Measurements from ENCODE around the gene COPS6. TPM values are rescaled to one million over a fixed set of nuclear protein-coding genes. Genes with fewer than 3 reads are reported as not detected.

COPS6 gene
- total RNA-seq, 2 donors from 2014 or later = 79.1 to 108 TPM

Other genes with a start within 250 kb of the COPS6 start
- under 1 TPM; 0.39 to 0.82 TPM for gene OR2AE1, start 211.9 kb upstream of the COPS6 start, total RNA-seq
- gene TRIM4, start 169.4 kb upstream of the COPS6 start, total RNA-seq = 10 to 100 TPM; 27.2 to 29.9 TPM
- not detected for gene GJC3, start 159.3 kb upstream of the COPS6 start, total RNA-seq
- gene AZGP1, start 112.9 kb upstream of the COPS6 start, total RNA-seq = under 1 TPM; 0.19 to 0.43 TPM
- 10 to 100 TPM; 42.2 to 74.6 TPM for gene ZKSCAN1, start 73.4 kb upstream of the COPS6 start, total RNA-seq
- gene ZSCAN21, start 39.2 kb upstream of the COPS6 start, total RNA-seq = 1 to 10 TPM; 3.7 to 6.5 TPM
- gene ZNF3, start 7.2 kb upstream of the COPS6 start, total RNA-seq = 10 to 100 TPM; 16.9 to 17.1 TPM
- gene MCM7, start 12.4 kb downstream of the COPS6 start, total RNA-seq = 100 to 1,000 TPM; 205 to 388 TPM
- gene AP4M1, start 12.7 kb downstream of the COPS6 start, total RNA-seq = 10 to 100 TPM in 1 of 2 donors, 1 to 10 TPM in 1; 8.2 to 12.7 TPM
- gene TAF6, start 30.4 kb downstream of the COPS6 start, total RNA-seq = 10 to 100 TPM; 29.6 to 55.0 TPM
- gene CNPY4, start 30.7 kb downstream of the COPS6 start, total RNA-seq = 10 to 100 TPM; 15.0 to 21.6 TPM
- 1 to 10 TPM; 3.8 to 4.2 TPM for gene MBLAC1, start 38.0 kb downstream of the COPS6 start, total RNA-seq
- 100 to 1,000 TPM; 129 to 132 TPM for gene LAMTOR4, start 59.9 kb downstream of the COPS6 start, total RNA-seq
- gene TRAPPC14, start 69.8 kb downstream of the COPS6 start, total RNA-seq = 10 to 100 TPM; 15.4 to 22.1 TPM
- gene GAL3ST4, start 79.6 kb downstream of the COPS6 start, total RNA-seq = 1 to 10 TPM; 1.1 to 3.9 TPM
- gene GPC2, start 88.4 kb downstream of the COPS6 start, total RNA-seq = 1 to 10 TPM; 2.8 to 4.9 TPM
- gene STAG3, start 88.9 kb downstream of the COPS6 start, total RNA-seq = 10 to 100 TPM in 1 of 2 donors, 1 to 10 TPM in 1; 7.8 to 22.1 TPM
- 10 to 100 TPM; 16.1 to 28.5 TPM for gene PVRIG, start 131.0 kb downstream of the COPS6 start, total RNA-seq
- not detected for gene SPDYE3, start 218.7 kb downstream of the COPS6 start, total RNA-seq

Measured in activated T-helper 17 cell treated with anti-CD3 and anti-CD28 coated beads, Interleukin-2, amount 50 U/mL, for 72 hours (primary cell).